Neural cell (in vitro differentiated cells): Measurements from ENCODE around the gene TRIO.

ENCODE experiments used
- EP300 ChIP-seq: fragments of 450-650 bp; conservative IDR thresholded peaks from 2 replicates; pipeline ENCODE4 v1.6.1; 2014; ENCODE audit warnings: antibody characterized with exemption, mild to moderate bottlenecking, moderate library complexity; ENCODE audit not compliant: poor library complexity, severe bottlenecking
- EZH2 ChIP-seq: fragments of 200-600, 300-800 bp; shearing (Covaris generic), sonication (generic); IDR thresholded peaks from 2 replicates; pipeline ENCODE4 v1.6.1; 2014; ENCODE audit warnings: antibody characterized with exemption, low read length, borderline replicate concordance, mild to moderate bottlenecking; ENCODE audit not compliant: insufficient read depth, poor library complexity, severe bottlenecking
- POLR2AphosphoS5 ChIP-seq: IDR thresholded peaks from 2 replicates; pipeline ENCODE4 v1.6.1; 2012
- TAF1 ChIP-seq: IDR thresholded peaks from 2 replicates; pipeline ENCODE4 v1.6.1; 2012; ENCODE audit warnings: low read depth
- TF ChIP-seq, protein P1 (sequence below): IDR thresholded peaks from 2 replicates; pipeline ENCODE4 v1.6.1; 2012; ENCODE audit warnings: borderline replicate concordance
- TF ChIP-seq, protein P2 (sequence below): fragments of 450-650 bp; IDR thresholded peaks from 2 replicates; pipeline ENCODE4 v1.5.1; 2014; ENCODE audit warnings: antibody characterized with exemption, mild to moderate bottlenecking, moderate library complexity; ENCODE audit not compliant: poor library complexity, severe bottlenecking

DNA sequence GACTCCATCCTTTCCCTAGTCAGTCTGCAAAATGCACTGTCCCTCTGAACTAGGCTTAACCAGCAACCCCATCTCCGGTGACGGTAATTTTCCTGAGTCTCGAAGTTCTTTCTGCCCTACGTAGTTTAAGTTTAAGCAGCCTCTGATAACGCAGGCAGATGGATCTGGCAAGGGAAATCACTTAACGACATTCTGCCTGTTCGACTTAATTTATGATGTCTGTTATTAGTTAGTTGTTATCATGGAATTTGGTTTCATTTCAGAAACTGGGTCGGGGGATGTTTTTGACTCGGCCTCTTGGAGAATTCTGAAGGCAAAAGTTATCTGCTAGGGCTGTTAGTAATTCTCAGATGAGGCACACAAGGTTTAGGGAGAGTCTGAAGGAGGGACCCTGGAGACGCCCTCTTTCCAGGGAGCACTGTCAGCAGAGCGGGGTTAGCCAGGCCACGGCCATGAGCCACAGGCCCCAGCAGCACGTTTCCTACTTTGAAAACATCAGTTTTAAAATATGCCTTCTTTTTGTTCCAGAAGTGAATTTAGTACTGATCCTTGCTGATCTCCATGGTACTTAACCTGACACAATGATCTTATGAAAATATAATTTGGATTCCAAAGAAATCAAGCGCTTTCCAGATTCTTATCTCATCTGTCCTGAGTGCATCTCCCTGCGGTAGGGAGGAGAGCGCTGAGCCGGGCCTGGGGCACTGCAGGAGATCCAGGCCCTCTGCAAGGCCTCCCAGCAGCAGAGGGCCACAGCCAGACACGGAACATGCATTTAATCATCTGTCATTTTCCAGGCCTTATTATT, 267.5 kb downstream of the TRIO start:
- TF ChIP-seq POLR2AphosphoS5 (no peak), EP300 (no peak), EZH2 (no peak), TAF1 (no peak)
- TF ChIP-seq, protein P1, sequence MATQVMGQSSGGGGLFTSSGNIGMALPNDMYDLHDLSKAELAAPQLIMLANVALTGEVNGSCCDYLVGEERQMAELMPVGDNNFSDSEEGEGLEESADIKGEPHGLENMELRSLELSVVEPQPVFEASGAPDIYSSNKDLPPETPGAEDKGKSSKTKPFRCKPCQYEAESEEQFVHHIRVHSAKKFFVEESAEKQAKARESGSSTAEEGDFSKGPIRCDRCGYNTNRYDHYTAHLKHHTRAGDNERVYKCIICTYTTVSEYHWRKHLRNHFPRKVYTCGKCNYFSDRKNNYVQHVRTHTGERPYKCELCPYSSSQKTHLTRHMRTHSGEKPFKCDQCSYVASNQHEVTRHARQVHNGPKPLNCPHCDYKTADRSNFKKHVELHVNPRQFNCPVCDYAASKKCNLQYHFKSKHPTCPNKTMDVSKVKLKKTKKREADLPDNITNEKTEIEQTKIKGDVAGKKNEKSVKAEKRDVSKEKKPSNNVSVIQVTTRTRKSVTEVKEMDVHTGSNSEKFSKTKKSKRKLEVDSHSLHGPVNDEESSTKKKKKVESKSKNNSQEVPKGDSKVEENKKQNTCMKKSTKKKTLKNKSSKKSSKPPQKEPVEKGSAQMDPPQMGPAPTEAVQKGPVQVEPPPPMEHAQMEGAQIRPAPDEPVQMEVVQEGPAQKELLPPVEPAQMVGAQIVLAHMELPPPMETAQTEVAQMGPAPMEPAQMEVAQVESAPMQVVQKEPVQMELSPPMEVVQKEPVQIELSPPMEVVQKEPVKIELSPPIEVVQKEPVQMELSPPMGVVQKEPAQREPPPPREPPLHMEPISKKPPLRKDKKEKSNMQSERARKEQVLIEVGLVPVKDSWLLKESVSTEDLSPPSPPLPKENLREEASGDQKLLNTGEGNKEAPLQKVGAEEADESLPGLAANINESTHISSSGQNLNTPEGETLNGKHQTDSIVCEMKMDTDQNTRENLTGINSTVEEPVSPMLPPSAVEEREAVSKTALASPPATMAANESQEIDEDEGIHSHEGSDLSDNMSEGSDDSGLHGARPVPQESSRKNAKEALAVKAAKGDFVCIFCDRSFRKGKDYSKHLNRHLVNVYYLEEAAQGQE, result no peak
- TF ChIP-seq, protein P2, sequence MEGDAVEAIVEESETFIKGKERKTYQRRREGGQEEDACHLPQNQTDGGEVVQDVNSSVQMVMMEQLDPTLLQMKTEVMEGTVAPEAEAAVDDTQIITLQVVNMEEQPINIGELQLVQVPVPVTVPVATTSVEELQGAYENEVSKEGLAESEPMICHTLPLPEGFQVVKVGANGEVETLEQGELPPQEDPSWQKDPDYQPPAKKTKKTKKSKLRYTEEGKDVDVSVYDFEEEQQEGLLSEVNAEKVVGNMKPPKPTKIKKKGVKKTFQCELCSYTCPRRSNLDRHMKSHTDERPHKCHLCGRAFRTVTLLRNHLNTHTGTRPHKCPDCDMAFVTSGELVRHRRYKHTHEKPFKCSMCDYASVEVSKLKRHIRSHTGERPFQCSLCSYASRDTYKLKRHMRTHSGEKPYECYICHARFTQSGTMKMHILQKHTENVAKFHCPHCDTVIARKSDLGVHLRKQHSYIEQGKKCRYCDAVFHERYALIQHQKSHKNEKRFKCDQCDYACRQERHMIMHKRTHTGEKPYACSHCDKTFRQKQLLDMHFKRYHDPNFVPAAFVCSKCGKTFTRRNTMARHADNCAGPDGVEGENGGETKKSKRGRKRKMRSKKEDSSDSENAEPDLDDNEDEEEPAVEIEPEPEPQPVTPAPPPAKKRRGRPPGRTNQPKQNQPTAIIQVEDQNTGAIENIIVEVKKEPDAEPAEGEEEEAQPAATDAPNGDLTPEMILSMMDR, result no peak
